OCI-LY7 (cell line): ENCODE results near the gene RNF115. TPM values are rescaled to one million over a fixed set of nuclear protein-coding genes. Genes with fewer than 3 reads are reported as not detected.

Source experiments
- BruUV-seq: library from RNA; stranded (reverse); fragments of 400-500 nt; replicated peaks from 2 replicates; lab custom pipeline; 2021; lab: Mats Ljungman, UMichigan
- CTCF ChIA-PET: fragments of 300-600 bp; sonication (Branson Sonifier 250); formaldehyde crosslinking; loops from one replicate; lab custom pipeline; 2022; ENCODE audit warnings: antibody characterized with exemption; ENCODE audit not compliant: unreplicated experiment; lab: Charles Lee
- POLR2A ChIA-PET: fragments of 300-600 bp; sonication (Branson Sonifier 250); formaldehyde crosslinking; loops from one replicate; lab custom pipeline; 2022; ENCODE audit warnings: antibody characterized with exemption; lab: Charles Lee
- DNase-seq: peaks from one replicate; pipeline ENCODE4 v3.0.0-alpha.2; 2015; ENCODE audit warnings: low spot score
- H2AFZ ChIP-seq: fragments of 200-600 bp; sonication (generic), shearing (Covaris generic); 2 replicates; pipeline ENCODE4 v1.6.1; 2014; ENCODE audit warnings: mild to moderate bottlenecking, antibody characterized with exemption, low read length, moderate library complexity
- H3K27ac ChIP-seq: fragments of 200-600 bp; sonication (generic); 2 replicates; pipeline ENCODE4 v1.5.1; 2014; ENCODE audit warnings: mixed run types, low read depth, mild to moderate bottlenecking, moderate library complexity, low read length, inconsistent platforms; ENCODE audit not compliant: poor library complexity, severe bottlenecking
- H3K36me3 ChIP-seq: fragments of 200-600 bp; sonication (generic); 2 replicates; pipeline ENCODE4 v1.6.1; 2014; ENCODE audit warnings: mild to moderate bottlenecking, antibody characterized with exemption, low read length, moderate library complexity, mixed read lengths; ENCODE audit not compliant: insufficient read depth
- H3K4me1 ChIP-seq: fragments of 200-600 bp; sonication (generic); 2 replicates; pipeline ENCODE4 v1.5.1; 2014; ENCODE audit warnings: mild to moderate bottlenecking, low read length; ENCODE audit not compliant: insufficient read depth, poor library complexity, severe bottlenecking
- H3K4me2 ChIP-seq: fragments of 200-600 bp; sonication (generic); 2 replicates; pipeline ENCODE4 v1.6.1; 2014; ENCODE audit warnings: mild to moderate bottlenecking, low read length
- H3K4me3 ChIP-seq: fragments of 200-600 bp; sonication (generic); 2 replicates; pipeline ENCODE4 v1.5.1; 2014; ENCODE audit warnings: mild to moderate bottlenecking, low read depth, low read length; ENCODE audit not compliant: poor library complexity, severe bottlenecking
- H3K79me2 ChIP-seq: fragments of 200-600 bp; sonication (generic); 2 replicates; pipeline ENCODE4 v1.6.1; 2016; ENCODE audit warnings: low read depth, mild to moderate bottlenecking, low read length, moderate library complexity, mixed read lengths; ENCODE audit not compliant: insufficient read depth
- H3K9me2 ChIP-seq: fragments of 200-600 bp; sonication (generic); 2 replicates; pipeline ENCODE4 v1.6.1; 2016; ENCODE audit warnings: mild to moderate bottlenecking, low read length, mixed read lengths; ENCODE audit not compliant: insufficient read depth
- H3K9me3 ChIP-seq: fragments of 200-600 bp; sonication (generic); 2 replicates; pipeline ENCODE4 v1.6.1; 2014; ENCODE audit warnings: mild to moderate bottlenecking, mixed run types, low read length, mixed read lengths
- H4K20me1 ChIP-seq: fragments of 200-600 bp; sonication (generic); 2 replicates; pipeline ENCODE4 v1.6.1; 2014; ENCODE audit warnings: mild to moderate bottlenecking, antibody characterized with exemption, low read length, moderate library complexity, mixed read lengths; ENCODE audit not compliant: insufficient read depth
- EZH2phosphoT487 ChIP-seq: fragments of 200-600 bp; sonication (generic); IDR thresholded peaks from 2 replicates; pipeline ENCODE4 v1.6.1; 2018; ENCODE audit warnings: low read depth, borderline replicate concordance, mild to moderate bottlenecking, mixed run types, antibody characterized with exemption, low read length, moderate library complexity, mixed read lengths
- intact Hi-C: fragments of 100-400 bp; cut with micrococcal nuclease; formaldehyde crosslinking; loops from one replicate; pipeline ENCODE4 v1.10.0; 2022; ENCODE audit not compliant: unreplicated experiment
- total RNA-seq, 2 experiments: library from RNA; depleted of rRNA in 1 of 2; stranded (reverse); fragments of >200 nt in 1 of 2; shearing (Covaris generic) in 1 of 2; gene quantifications; 2 replicates each; pipeline ENCODE4 v1.2.3, GENCODE V29; 2014 to 2022
- TF ChIP-seq, protein P1 (sequence below): fragments of 200-600 bp; sonication (generic); conservative IDR thresholded peaks from 2 replicates; pipeline ENCODE4 v1.5.1; 2014; ENCODE audit warnings: mild to moderate bottlenecking, antibody characterized with exemption, low read length, moderate library complexity, mixed read lengths

The RNF115 gene
- total RNA-seq, 2 experiments from 2014 or later = 14.8 to 24.0 TPM

DNA sequence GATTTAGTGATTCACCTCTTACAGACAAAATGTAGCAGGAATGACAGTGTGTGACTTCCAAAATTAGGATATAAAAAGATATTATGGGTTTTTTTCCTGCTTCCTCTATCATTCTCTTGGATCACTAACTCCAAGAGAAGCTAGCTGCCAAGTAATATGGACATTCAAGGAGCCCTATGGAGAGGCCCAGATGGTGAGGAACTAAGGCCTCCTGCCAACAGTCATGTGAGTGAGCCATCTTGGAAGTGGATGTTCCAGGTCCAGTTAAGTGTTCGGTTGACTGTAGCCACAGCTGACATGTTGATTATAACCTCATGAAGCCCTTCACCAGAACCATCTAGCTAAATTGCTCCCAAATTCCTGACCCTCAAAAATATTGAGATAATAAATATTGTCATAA, 65.8 kb downstream of the RNF115 start:
- peaks cover 65% of the 10 kb centered on the region for H3K36me3 ChIP-seq
- intact Hi-C loops = no loop called here
- POLR2A ChIA-PET = interaction anchor here (1.0 to 1.6 kb wide), 3 partner anchors 10 to 46 kb away, joined by 3 to 5 read pairs (median 3); no protein-coding TSS in a partner anchor
- H4K20me1 ChIP-seq = no peaks in the 10 kb centered on the region
- H3K4me1 ChIP-seq = no peaks in the 10 kb centered on the region
- DNase-seq = no peak
- H3K4me3 ChIP-seq = no peak overlapping the region
- no peak overlapping the region for H3K27ac ChIP-seq
- BruUV-seq = no TSS peak
- H3K79me2 ChIP-seq = no peaks in the 10 kb centered on the region
- CTCF ChIA-PET = no interaction called here
- H2AFZ ChIP-seq = no peak overlapping the region
- no peak overlapping the region for H3K4me2 ChIP-seq
- TF ChIP-seq EZH2phosphoT487 = no peak
- TF ChIP-seq, protein P1, sequence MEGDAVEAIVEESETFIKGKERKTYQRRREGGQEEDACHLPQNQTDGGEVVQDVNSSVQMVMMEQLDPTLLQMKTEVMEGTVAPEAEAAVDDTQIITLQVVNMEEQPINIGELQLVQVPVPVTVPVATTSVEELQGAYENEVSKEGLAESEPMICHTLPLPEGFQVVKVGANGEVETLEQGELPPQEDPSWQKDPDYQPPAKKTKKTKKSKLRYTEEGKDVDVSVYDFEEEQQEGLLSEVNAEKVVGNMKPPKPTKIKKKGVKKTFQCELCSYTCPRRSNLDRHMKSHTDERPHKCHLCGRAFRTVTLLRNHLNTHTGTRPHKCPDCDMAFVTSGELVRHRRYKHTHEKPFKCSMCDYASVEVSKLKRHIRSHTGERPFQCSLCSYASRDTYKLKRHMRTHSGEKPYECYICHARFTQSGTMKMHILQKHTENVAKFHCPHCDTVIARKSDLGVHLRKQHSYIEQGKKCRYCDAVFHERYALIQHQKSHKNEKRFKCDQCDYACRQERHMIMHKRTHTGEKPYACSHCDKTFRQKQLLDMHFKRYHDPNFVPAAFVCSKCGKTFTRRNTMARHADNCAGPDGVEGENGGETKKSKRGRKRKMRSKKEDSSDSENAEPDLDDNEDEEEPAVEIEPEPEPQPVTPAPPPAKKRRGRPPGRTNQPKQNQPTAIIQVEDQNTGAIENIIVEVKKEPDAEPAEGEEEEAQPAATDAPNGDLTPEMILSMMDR = no peak
- peaks cover 32% of the 10 kb centered on the region for H3K9me3 ChIP-seq
- no peaks in the 10 kb centered on the region for H3K9me2 ChIP-seq

DNA sequence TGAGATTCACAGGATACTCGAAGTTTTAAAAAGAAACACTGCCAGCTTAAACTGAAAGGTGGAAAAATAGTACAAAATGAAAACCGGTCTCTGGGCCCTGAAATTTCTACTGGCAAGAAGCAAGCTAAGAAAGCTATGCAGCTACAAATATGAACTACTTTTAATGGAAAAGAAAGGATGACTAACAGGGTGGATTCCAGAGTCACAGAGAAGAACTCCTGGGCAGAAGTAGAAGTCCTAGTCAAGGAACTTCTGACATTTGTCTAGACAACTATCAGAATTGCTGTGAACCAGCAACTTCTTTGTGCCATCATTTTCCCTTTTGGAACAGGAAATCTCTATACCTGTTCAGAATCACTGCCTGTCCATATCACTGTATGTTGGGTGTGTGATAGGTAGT, 66.5 kb downstream of the RNF115 start:
- TF ChIP-seq, protein P1 = no peak
- no peak for TF ChIP-seq EZH2phosphoT487
- intact Hi-C loops = no loop called here
- H3K4me3 ChIP-seq = no peak overlapping the region
- no peaks in the 10 kb centered on the region for H3K79me2 ChIP-seq
- POLR2A ChIA-PET = interaction anchor here (1.2 kb wide), 2 partner anchors 11 to 21 kb away, joined by 3 read pairs; no protein-coding TSS in a partner anchor
- no peak overlapping the region for H2AFZ ChIP-seq
- H3K27ac ChIP-seq = no peak overlapping the region
- H3K4me2 ChIP-seq = no peak overlapping the region
- H3K9me2 ChIP-seq = no peaks in the 10 kb centered on the region
- no TSS peak for BruUV-seq
- peaks cover 61% of the 10 kb centered on the region for H3K36me3 ChIP-seq
- H3K4me1 ChIP-seq = no peaks in the 10 kb centered on the region
- CTCF ChIA-PET = no interaction called here
- DNase-seq = no peak
- no peaks in the 10 kb centered on the region for H4K20me1 ChIP-seq
- peaks cover 25% of the 10 kb centered on the region for H3K9me3 ChIP-seq

DNA sequence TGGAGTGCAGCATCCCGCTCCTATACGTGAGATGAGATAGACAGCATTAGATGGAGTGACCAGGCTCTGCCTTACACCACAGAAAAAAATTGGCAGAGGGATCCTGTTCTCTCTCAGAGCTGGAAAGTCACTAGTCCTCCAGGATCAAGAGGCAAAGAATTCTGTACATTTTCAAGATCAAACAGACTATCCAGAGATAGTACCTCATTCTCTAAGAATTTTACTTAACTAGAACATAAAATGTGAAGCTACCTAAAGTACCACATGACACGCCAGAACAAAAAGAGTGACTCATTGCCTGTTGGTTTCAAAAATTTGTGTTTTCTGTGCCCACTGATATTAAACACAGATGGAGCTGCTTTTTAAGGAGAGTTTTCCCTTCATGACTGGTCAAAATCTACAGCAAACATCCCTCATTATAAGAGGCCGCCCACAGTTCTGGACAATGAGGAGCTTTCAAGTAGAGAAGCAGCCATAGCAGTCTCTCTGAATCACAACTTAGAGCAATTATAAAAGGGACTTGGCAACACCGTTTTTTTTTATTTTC, 72.3 kb downstream of the RNF115 start:
- Histone ChIP-seq H3K27ac (no peak overlapping the region), H3K4me1 (no peaks in the 10 kb centered on the region), H2AFZ (no peak overlapping the region), H3K9me2 (no peaks in the 10 kb centered on the region), H3K4me2 (no peak overlapping the region), H3K9me3 (no peaks in the 10 kb centered on the region), H3K4me3 (no peak overlapping the region), H3K36me3 (peaks cover 57% of the 10 kb centered on the region), H4K20me1 (no peaks in the 10 kb centered on the region), H3K79me2 (no peaks in the 10 kb centered on the region)
- POLR2A ChIA-PET = interaction anchor here (0.6 to 1.0 kb wide), 2 partner anchors 21 to 76 kb away, joined by 3 read pairs; no protein-coding TSS in a partner anchor
- TF ChIP-seq, protein P1 = no peak
- no peak for TF ChIP-seq EZH2phosphoT487
- BruUV-seq = no TSS peak
- CTCF ChIA-PET = no interaction called here
- no peak for DNase-seq
- intact Hi-C loops = no loop called here
